Smooth muscle cell (in vitro differentiated cells): Measurements from ENCODE around the gene FBXO41. TPM values are rescaled to one million over a fixed set of nuclear protein-coding genes. Genes with fewer than 3 reads are reported as not detected.
A peak's percentile ranks its signal among the peaks of the same experiment; 100 is the strongest.

ENCODE experiments used
- DNase-seq: peaks from one replicate; lab custom pipeline; 2025; ENCODE audit not compliant: unreplicated experiment; lab: John Stamatoyannopoulos, UW
- H2AFZ ChIP-seq: fragments of 200-600 bp; sonication (generic); 2 replicates; pipeline ENCODE4 v1.6.0; 2016; ENCODE audit warnings: antibody characterized with exemption, low read depth, mild to moderate bottlenecking
- H3F3A ChIP-seq: fragments of 200-600 bp; sonication (generic); 2 replicates; pipeline ENCODE4 v1.6.0; 2017; ENCODE audit warnings: antibody characterized with exemption, low read depth
- H3K27ac ChIP-seq: fragments of 200-600 bp; sonication (generic); 2 replicates; pipeline ENCODE4 v1.5.1; 2016; ENCODE audit warnings: low read depth, mild to moderate bottlenecking
- H3K27me3 ChIP-seq: fragments of 200-600 bp; sonication (generic); 2 replicates; pipeline ENCODE4 v1.6.1; 2016; ENCODE audit warnings: low read depth, mild to moderate bottlenecking
- H3K36me3 ChIP-seq: fragments of 200-600 bp; sonication (generic); 2 replicates; pipeline ENCODE4 v1.5.1; 2016; ENCODE audit warnings: low read depth
- H3K4me1 ChIP-seq: fragments of 200-600 bp; sonication (generic); 2 replicates; pipeline ENCODE4 v1.5.1; 2016; ENCODE audit warnings: low read depth
- H3K4me2 ChIP-seq: fragments of 200-600 bp; sonication (generic); 2 replicates; pipeline ENCODE4 v1.6.0; 2016; ENCODE audit warnings: mild to moderate bottlenecking
- H3K4me3 ChIP-seq: fragments of 200-600 bp; sonication (generic); 2 replicates; pipeline ENCODE4 v1.5.1; 2016; ENCODE audit warnings: mild to moderate bottlenecking
- H3K79me2 ChIP-seq: fragments of 200-600 bp; sonication (generic); 2 replicates; pipeline ENCODE4 v1.6.0; 2016; ENCODE audit warnings: low read depth, mild to moderate bottlenecking
- H3K9ac ChIP-seq: fragments of 200-600 bp; sonication (generic); 2 replicates; pipeline ENCODE4 v1.6.0; 2016; ENCODE audit warnings: low read depth
- H3K9me3 ChIP-seq: fragments of 200-600 bp; sonication (generic); replicated peaks from 2 replicates; pipeline ENCODE4 v1.5.1; 2016; ENCODE audit warnings: low read depth
- H4K20me1 ChIP-seq: fragments of 200-600 bp; sonication (generic); 2 replicates; pipeline ENCODE4 v1.6.0; 2016; ENCODE audit warnings: low read depth
- CTCF ChIP-seq: fragments of 200-600 bp; sonication (generic); IDR thresholded peaks from 2 replicates; pipeline ENCODE4 v1.5.1; 2017; ENCODE audit warnings: borderline replicate concordance, mild to moderate bottlenecking, antibody characterized with exemption; ENCODE audit not compliant: insufficient read depth, poor library complexity, severe bottlenecking
- WGBS: methylation state at CpG from one replicate; pipeline ENCODE4 v1.1.7; 2016; ENCODE audit warnings: low lambda C conversion rate; 5-methylcytosine and 5-hydroxymethylcytosine counted together
- polyA plus RNA-seq: library from polyadenylated mRNA; unstranded; fragments of >200 nt; fragmentation: Nextera tagmentation; extraction: Ambion mirVana; gene quantifications from 2 replicates; pipeline ENCODE4 v1.2.1, GENCODE V29; 2016
- total RNA-seq: library from RNA; depleted of rRNA; stranded (reverse); fragments of >200 nt; gene quantifications from 2 replicates; pipeline ENCODE4 v1.2.3, GENCODE V29; 2014

FBXO41 gene
- total and polyA plus RNA-seq, 2 experiments from 2014 or later = 1.00 to 1.2 TPM

- Histone ChIP-seq H3K9ac (no peak overlapping the region), H2AFZ (no peak overlapping the region), H3K4me3 (no peak overlapping the region), H3K36me3 (no peaks in the 10 kb centered on the region), H4K20me1 (no peaks in the 10 kb centered on the region), H3K79me2 (peaks cover 29% of the 10 kb centered on the region), H3K27me3 (peaks cover 4% of the 10 kb centered on the region), H3F3A (peaks cover 7% of the 10 kb centered on the region), H3K4me1 (peaks cover 9% of the 10 kb centered on the region), H3K27ac (peak overlapping the region; percentile 24), H3K9me3 (no peaks in the 10 kb centered on the region), H3K4me2 (peak overlapping the region; percentile 68)
- peak; percentile 32 for DNase-seq
- WGBS = 52% methylated on average over 20 of the region's 20 CpGs
- peak; percentile 86 for TF ChIP-seq CTCF
Measured at GRCh38 chr2:73212448-73213176, 71.7 kb downstream of the FBXO41 start.

GRCh38 chr2:73212098-73212447 lies 72.2 kb downstream of the FBXO41 start:
- H3K9ac ChIP-seq = no peak overlapping the region
- H2AFZ ChIP-seq = no peak overlapping the region
- no peak for DNase-seq
- H3K4me2 ChIP-seq = no peak overlapping the region
- no peak for TF ChIP-seq CTCF
- peak overlapping the region; percentile 24 for H3K27ac ChIP-seq
- peaks cover 7% of the 10 kb centered on the region for H3F3A ChIP-seq
- H3K9me3 ChIP-seq = no peaks in the 10 kb centered on the region
- no peak overlapping the region for H3K4me3 ChIP-seq
- WGBS = 77% methylated on average over 7 of the region's 7 CpGs
- peaks cover 24% of the 10 kb centered on the region for H3K79me2 ChIP-seq
- H3K4me1 ChIP-seq = peaks cover 9% of the 10 kb centered on the region
- peaks cover 4% of the 10 kb centered on the region for H3K27me3 ChIP-seq
- H4K20me1 ChIP-seq = no peaks in the 10 kb centered on the region
- H3K36me3 ChIP-seq = no peaks in the 10 kb centered on the region

GRCh38 chr2:73210696-73211095 lies 73.6 kb downstream of the FBXO41 start:
- no peaks in the 10 kb centered on the region for H3K9me3 ChIP-seq
- H3K36me3 ChIP-seq = no peaks in the 10 kb centered on the region
- 95% methylated on average over 6 of the region's 6 CpGs for WGBS
- H3K4me1 ChIP-seq = peaks cover 9% of the 10 kb centered on the region
- peaks cover 7% of the 10 kb centered on the region for H3F3A ChIP-seq
- no peak for DNase-seq
- no peak overlapping the region for H3K4me3 ChIP-seq
- H3K9ac ChIP-seq = no peak overlapping the region
- no peak for TF ChIP-seq CTCF
- no peak overlapping the region for H3K4me2 ChIP-seq
- peaks cover 11% of the 10 kb centered on the region for H3K79me2 ChIP-seq
- H4K20me1 ChIP-seq = no peaks in the 10 kb centered on the region
- H2AFZ ChIP-seq = no peak overlapping the region
- H3K27ac ChIP-seq = no peak overlapping the region
- peaks cover 9% of the 10 kb centered on the region for H3K27me3 ChIP-seq

- Histone ChIP-seq H3K9me3 (no peaks in the 10 kb centered on the region), H2AFZ (no peak overlapping the region), H3K4me1 (peaks cover 4% of the 10 kb centered on the region), H4K20me1 (no peaks in the 10 kb centered on the region), H3K27ac (no peak overlapping the region), H3K27me3 (peaks cover 14% of the 10 kb centered on the region), H3K4me2 (no peak overlapping the region), H3K9ac (no peak overlapping the region), H3K4me3 (no peak overlapping the region), H3K36me3 (no peaks in the 10 kb centered on the region), H3K79me2 (peaks cover 4% of the 10 kb centered on the region), H3F3A (peaks cover 7% of the 10 kb centered on the region)
- no peak for DNase-seq
- no peak for TF ChIP-seq CTCF
- 80% methylated on average over 4 of the region's 4 CpGs for WGBS
Measured at GRCh38 chr2:73210019-73210418, 74.3 kb downstream of the FBXO41 start.
